PFSK-1 (cell line): ENCODE data around the gene ERFL.

Experiments used
- FOXP2 ChIP-seq: optimal IDR thresholded peaks from 2 replicates; pipeline ENCODE3; 2011; ENCODE audit warnings: borderline replicate concordance, control low read depth, inconsistent platforms; ENCODE audit not compliant: insufficient read depth; ENCODE audit errors: extremely low read length, extremely low read depth
- POLR2AphosphoS5 ChIP-seq: IDR thresholded peaks from 2 replicates; pipeline ENCODE4 v1.6.1; 2012; ENCODE audit warnings: low read depth, mild to moderate bottlenecking, control low read depth, low read length, moderate library complexity
- REST ChIP-seq, 2 experiments: IDR thresholded peaks; 2 replicates each; pipeline versions ENCODE4 v1.6.1 to v1.8.0; 2011 to 2012; ENCODE audit warnings: low read depth in 2 of 2, low read length in 2 of 2, control low read depth in 1 of 2, inconsistent platforms in 1 of 2, mild to moderate bottlenecking in 1 of 2, moderate library complexity in 1 of 2; ENCODE audit not compliant: insufficient read depth in 1 of 2
- SIN3A ChIP-seq: IDR thresholded peaks from 2 replicates; pipeline ENCODE4 v1.6.1; 2012; ENCODE audit warnings: mild to moderate bottlenecking, low read length, moderate library complexity, borderline replicate concordance; ENCODE audit not compliant: insufficient read depth
- TAF1 ChIP-seq: IDR thresholded peaks from 2 replicates; pipeline ENCODE4 v1.6.1; 2012; ENCODE audit warnings: low read length, control low read depth, borderline replicate concordance; ENCODE audit not compliant: insufficient read depth

Gene ERFL

GRCh38 chr19:41869374-41869955 lies 58.8 kb downstream of the ERFL start:
- no peak for TF ChIP-seq SIN3A
- TF ChIP-seq POLR2AphosphoS5, result no peak
- TF ChIP-seq TAF1, result no peak
- no peak for TF ChIP-seq REST (IDR thresholded peaks at IDR 0.05; ENCODE audit: insufficient read depth in 1 of 2, low read depth in 2 of 2, low read length in 2 of 2)
- TF ChIP-seq FOXP2, result no peak

- TF ChIP-seq POLR2AphosphoS5 (peak; percentile 14; the same call in 1 of the 2 replicates), FOXP2 (no peak)
Measured at GRCh38 chr19:41868989-41869300, 59.3 kb downstream of the ERFL start.

- no peak for TF ChIP-seq POLR2AphosphoS5
- TF ChIP-seq REST (IDR thresholded peaks at IDR 0.05; ENCODE audit: insufficient read depth in 1 of 2, low read depth in 2 of 2, low read length in 2 of 2), result no peak
- no peak for TF ChIP-seq FOXP2
- TF ChIP-seq SIN3A, result no peak
- TF ChIP-seq TAF1, result no peak
Measured at GRCh38 chr19:41868120-41868988, 59.9 kb downstream of the ERFL start.

- TF ChIP-seq SIN3A (no peak), POLR2AphosphoS5 (no peak), REST (IDR thresholded peaks at IDR 0.05; ENCODE audit: insufficient read depth in 1 of 2, low read depth in 2 of 2, low read length in 2 of 2) (no peak), FOXP2 (no peak), TAF1 (no peak)
Measured at GRCh38 chr19:41866284-41866683, 62.0 kb downstream of the ERFL start.

GRCh38 chr19:41864374-41864773 lies 63.9 kb downstream of the ERFL start:
- no peak for TF ChIP-seq TAF1
- no peak for TF ChIP-seq SIN3A
- TF ChIP-seq REST (IDR thresholded peaks at IDR 0.05; ENCODE audit: insufficient read depth in 1 of 2, low read depth in 2 of 2, low read length in 2 of 2), result no peak
- no peak for TF ChIP-seq FOXP2
- no peak for TF ChIP-seq POLR2AphosphoS5
